HepG2 (cell line): ENCODE measurements around the gene CEBPG. TPM values are rescaled to one million over a fixed set of nuclear protein-coding genes. Genes with fewer than 3 reads are reported as not detected.

ENCODE experiments used
- GLMP ChIP-seq: sonication (generic); formaldehyde crosslinking; IDR thresholded peaks from 2 replicates; pipeline ENCODE4 v1.9.0; 2021; ENCODE audit warnings: missing genetic modification reagents, mild to moderate bottlenecking, borderline replicate concordance
- KLF15 ChIP-seq: sonication (generic); formaldehyde crosslinking; IDR thresholded peaks from 2 replicates; pipeline ENCODE4 v1.8.1; 2023; ENCODE audit warnings: borderline replicate concordance, mild to moderate bottlenecking, inconsistent platforms, missing genetic modification reagents, mixed read lengths
- KLF6 ChIP-seq: IDR thresholded peaks from 2 replicates; pipeline ENCODE4 v1.8.0; 2016; ENCODE audit warnings: missing biosample characterization, missing genetic modification reagents
- NFIC ChIP-seq: IDR thresholded peaks from 2 replicates; pipeline ENCODE4 v1.6.1; 2012; ENCODE audit warnings: mild to moderate bottlenecking, low read length, inconsistent platforms
- PCBP2 ChIP-seq: fragments of 200-400 bp; formaldehyde crosslinking; optimal IDR thresholded peaks from 2 replicates; pipeline ENCODE3; 2018; ENCODE audit warnings: low read length, low read depth; ENCODE audit not compliant: poor library complexity, severe bottlenecking
- REL ChIP-seq: sonication (generic); formaldehyde crosslinking; conservative IDR thresholded peaks from 2 replicates; pipeline ENCODE4 v1.8.0; 2022; ENCODE audit warnings: mild to moderate bottlenecking, missing genetic modification reagents, moderate library complexity
- SP1 ChIP-seq, 2 experiments: fragments of 450-650 bp in 1 of 2; sonication (generic) in 1 of 2; formaldehyde crosslinking in 1 of 2; IDR thresholded peaks; 2 replicates each; pipeline versions ENCODE4 v1.4.0 to v1.6.1; 2016 to 2020; ENCODE audit warnings: missing genetic modification reagents in 1 of 2
- ZBTB14 ChIP-seq: sonication (generic); formaldehyde crosslinking; IDR thresholded peaks from 2 replicates; pipeline ENCODE4 v1.4.0; 2020; ENCODE audit warnings: missing genetic modification reagents
- ZNF264 ChIP-seq: sonication (generic); formaldehyde crosslinking; IDR thresholded peaks from 2 replicates; pipeline ENCODE4 v1.4.0; 2020; ENCODE audit warnings: missing genetic modification reagents
- ZNF431 ChIP-seq: sonication (generic); formaldehyde crosslinking; IDR thresholded peaks from 2 replicates; pipeline ENCODE4 v1.9.0; 2022; ENCODE audit warnings: missing genetic modification reagents, low read depth, mild to moderate bottlenecking, borderline replicate concordance
- ZNF598 ChIP-seq: sonication (generic); formaldehyde crosslinking; IDR thresholded peaks from 2 replicates; pipeline ENCODE4 v1.5.1; 2020; ENCODE audit warnings: mild to moderate bottlenecking, missing genetic modification reagents, borderline replicate concordance
- ZNF678 ChIP-seq: sonication (generic); formaldehyde crosslinking; IDR thresholded peaks from 2 replicates; pipeline ENCODE4 v1.4.0; 2020; ENCODE audit warnings: mild to moderate bottlenecking, missing genetic modification reagents
- ZSCAN9 ChIP-seq: IDR thresholded peaks from 2 replicates; pipeline ENCODE4 v1.6.1; 2016; ENCODE audit warnings: borderline replicate concordance
- polyA plus RNA-seq, 8 experiments: library from polyadenylated mRNA; depleted of rRNA in 3 of 8; stranded (reverse) in 7 of 8; unstranded in 1 of 8; fragments of >200 nt; fragmentation: Illumina TruSeq in 4 of 8; extraction: Trizol in 4 of 8; gene quantifications; 2 replicates each; pipeline versions ENCODE4 v1.2.1 to v1.2.3, GENCODE V29; 2011 to 2016; ENCODE audit warnings: low read depth in 4 of 8, missing spikeins in 1 of 8, mixed read lengths in 1 of 8; ENCODE audit not compliant: insufficient read depth in 1 of 8
- total RNA-seq, 5 experiments: library from RNA; depleted of rRNA; stranded (reverse); fragments of >200 nt; fragmentation: Illumina TruSeq; extraction: Trizol; gene quantifications; 2 replicates each; pipeline ENCODE4 v1.2.3, GENCODE V29; 2016; ENCODE audit warnings: low read depth in 1 of 5
- TF ChIP-seq, protein P1 (sequence below): sonication (generic); formaldehyde crosslinking; IDR thresholded peaks from 2 replicates; pipeline ENCODE4 v1.8.0; 2022; ENCODE audit warnings: missing genetic modification reagents, mild to moderate bottlenecking, borderline replicate concordance
- TF ChIP-seq, protein P2 (sequence below): sonication (generic); formaldehyde crosslinking; IDR thresholded peaks from 2 replicates; pipeline ENCODE4 v1.5.1; 2020; ENCODE audit warnings: mild to moderate bottlenecking, missing genetic modification reagents, borderline replicate concordance
- TF ChIP-seq, protein P3 (sequence below): sonication (generic); formaldehyde crosslinking; IDR thresholded peaks from 2 replicates; pipeline ENCODE4 v1.4.0; 2020; ENCODE audit warnings: missing genetic modification reagents, borderline replicate concordance

The CEBPG gene
- total and polyA plus RNA-seq, 2 of the 13 experiments (the other 11 are each of a cell fraction or from before 2014, with no cell fraction given): 25.7 to 34.3 TPM

DNA sequence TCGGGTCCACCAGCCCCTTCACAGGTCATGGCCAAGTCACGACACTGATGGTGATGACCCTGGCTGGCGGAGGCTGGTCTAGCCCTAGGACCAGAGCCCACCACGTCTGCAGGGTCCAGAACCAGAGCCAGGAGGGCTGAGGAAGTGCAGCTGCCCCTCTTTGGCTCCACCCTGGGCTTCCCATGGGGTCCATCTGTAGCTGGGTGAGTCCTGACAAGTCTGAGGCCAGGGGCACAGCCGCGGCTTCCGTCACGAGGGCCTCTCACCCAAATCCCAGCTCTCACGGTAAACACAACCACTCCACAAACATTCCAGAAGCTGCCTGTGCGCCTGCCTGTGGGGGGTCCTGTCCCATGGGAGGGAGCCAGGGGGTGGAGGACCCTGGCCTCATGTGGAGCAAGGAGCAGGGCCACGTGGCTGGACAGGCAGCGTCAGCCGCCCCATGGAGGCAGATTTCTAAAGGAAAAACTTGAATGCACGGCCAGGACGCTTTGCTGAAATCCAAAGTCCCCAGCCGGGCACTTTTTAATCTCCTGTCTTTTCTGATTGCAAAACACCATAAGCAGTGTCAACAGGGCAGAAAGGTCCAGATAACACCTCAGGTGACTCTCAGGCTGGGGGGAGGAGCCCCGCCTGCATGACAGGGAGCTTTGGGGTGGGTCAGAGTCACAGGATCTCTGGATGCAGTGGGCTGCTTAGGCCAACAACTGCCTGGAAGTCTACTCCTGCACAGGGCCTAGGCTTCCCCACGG lies 29.9 kb downstream of the CEBPG start (continued):
- TF ChIP-seq, protein P1, sequence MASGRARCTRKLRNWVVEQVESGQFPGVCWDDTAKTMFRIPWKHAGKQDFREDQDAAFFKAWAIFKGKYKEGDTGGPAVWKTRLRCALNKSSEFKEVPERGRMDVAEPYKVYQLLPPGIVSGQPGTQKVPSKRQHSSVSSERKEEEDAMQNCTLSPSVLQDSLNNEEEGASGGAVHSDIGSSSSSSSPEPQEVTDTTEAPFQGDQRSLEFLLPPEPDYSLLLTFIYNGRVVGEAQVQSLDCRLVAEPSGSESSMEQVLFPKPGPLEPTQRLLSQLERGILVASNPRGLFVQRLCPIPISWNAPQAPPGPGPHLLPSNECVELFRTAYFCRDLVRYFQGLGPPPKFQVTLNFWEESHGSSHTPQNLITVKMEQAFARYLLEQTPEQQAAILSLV (CRISPR knock-in tag): peak; percentile 97
- TF ChIP-seq ZNF678 (CRISPR knock-in tag): no peak
- TF ChIP-seq ZNF598 (CRISPR knock-in tag): peak; percentile 98
- no peak for TF ChIP-seq PCBP2
- TF ChIP-seq, protein P2, sequence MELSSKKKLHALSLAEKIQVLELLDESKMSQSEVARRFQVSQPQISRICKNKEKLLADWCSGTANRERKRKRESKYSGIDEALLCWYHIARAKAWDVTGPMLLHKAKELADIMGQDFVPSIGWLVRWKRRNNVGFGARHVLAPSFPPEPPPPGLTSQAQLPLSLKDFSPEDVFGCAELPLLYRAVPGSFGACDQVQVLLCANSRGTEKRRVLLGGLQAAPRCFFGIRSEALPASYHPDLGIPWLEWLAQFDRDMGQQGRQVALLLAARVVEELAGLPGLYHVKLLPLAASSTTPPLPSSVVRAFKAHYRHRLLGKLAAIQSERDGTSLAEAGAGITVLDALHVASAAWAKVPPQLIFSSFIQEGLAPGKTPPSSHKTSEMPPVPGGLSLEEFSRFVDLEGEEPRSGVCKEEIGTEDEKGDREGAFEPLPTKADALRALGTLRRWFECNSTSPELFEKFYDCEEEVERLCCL (CRISPR knock-in tag): 0 out of 2 replicates have a peak, but pooled peaks have one; percentile 91
- peak; percentile 98 for TF ChIP-seq ZSCAN9
- TF ChIP-seq GLMP (CRISPR knock-in tag): peak; percentile 90; the same call in 1 of the 2 replicates
- peak; percentile 99 for TF ChIP-seq KLF6
- peak; percentile 96; the same call in 1 of the 2 replicates for TF ChIP-seq KLF15 (CRISPR knock-in tag)
- TF ChIP-seq SP1 (IDR thresholded peaks at IDR 0.05): no peak
- no peak for TF ChIP-seq SP1 (CRISPR knock-in tag; IDR thresholded peaks at IDR 0.05)
- TF ChIP-seq ZNF264 (CRISPR knock-in tag): peak; percentile 95
- TF ChIP-seq REL (CRISPR knock-in tag): peak; percentile 82; the same call in 1 of the 2 replicates
- TF ChIP-seq, protein P3, sequence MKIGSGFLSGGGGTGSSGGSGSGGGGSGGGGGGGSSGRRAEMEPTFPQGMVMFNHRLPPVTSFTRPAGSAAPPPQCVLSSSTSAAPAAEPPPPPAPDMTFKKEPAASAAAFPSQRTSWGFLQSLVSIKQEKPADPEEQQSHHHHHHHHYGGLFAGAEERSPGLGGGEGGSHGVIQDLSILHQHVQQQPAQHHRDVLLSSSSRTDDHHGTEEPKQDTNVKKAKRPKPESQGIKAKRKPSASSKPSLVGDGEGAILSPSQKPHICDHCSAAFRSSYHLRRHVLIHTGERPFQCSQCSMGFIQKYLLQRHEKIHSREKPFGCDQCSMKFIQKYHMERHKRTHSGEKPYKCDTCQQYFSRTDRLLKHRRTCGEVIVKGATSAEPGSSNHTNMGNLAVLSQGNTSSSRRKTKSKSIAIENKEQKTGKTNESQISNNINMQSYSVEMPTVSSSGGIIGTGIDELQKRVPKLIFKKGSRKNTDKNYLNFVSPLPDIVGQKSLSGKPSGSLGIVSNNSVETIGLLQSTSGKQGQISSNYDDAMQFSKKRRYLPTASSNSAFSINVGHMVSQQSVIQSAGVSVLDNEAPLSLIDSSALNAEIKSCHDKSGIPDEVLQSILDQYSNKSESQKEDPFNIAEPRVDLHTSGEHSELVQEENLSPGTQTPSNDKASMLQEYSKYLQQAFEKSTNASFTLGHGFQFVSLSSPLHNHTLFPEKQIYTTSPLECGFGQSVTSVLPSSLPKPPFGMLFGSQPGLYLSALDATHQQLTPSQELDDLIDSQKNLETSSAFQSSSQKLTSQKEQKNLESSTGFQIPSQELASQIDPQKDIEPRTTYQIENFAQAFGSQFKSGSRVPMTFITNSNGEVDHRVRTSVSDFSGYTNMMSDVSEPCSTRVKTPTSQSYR (CRISPR knock-in tag): peak; percentile 83
- TF ChIP-seq NFIC: peak; percentile 83; the same call in 1 of the 2 replicates
- TF ChIP-seq ZNF431: peak; percentile 51; the same call in 1 of the 2 replicates
- no peak for TF ChIP-seq ZBTB14
